ENCODE results near the gene WDPCP.

DNA sequence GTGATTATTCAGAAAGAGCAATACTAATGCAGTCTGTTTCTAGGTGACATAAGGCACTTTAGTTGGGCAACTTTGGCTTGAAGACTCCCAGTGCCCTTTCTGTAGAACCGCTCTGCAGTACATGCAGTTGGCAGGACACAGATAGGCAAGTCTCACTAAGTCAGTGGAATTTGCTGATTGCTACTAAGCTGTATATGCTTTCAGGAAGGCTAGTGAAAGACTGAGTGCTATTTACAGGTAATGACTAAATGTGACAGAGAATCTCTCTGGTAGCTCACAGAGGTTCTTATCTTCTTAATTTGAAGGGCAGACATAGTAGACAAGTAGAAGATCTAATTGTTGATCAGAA, 243.0 kb downstream of the WDPCP start:
- TF ChIP-seq, protein P1, sequence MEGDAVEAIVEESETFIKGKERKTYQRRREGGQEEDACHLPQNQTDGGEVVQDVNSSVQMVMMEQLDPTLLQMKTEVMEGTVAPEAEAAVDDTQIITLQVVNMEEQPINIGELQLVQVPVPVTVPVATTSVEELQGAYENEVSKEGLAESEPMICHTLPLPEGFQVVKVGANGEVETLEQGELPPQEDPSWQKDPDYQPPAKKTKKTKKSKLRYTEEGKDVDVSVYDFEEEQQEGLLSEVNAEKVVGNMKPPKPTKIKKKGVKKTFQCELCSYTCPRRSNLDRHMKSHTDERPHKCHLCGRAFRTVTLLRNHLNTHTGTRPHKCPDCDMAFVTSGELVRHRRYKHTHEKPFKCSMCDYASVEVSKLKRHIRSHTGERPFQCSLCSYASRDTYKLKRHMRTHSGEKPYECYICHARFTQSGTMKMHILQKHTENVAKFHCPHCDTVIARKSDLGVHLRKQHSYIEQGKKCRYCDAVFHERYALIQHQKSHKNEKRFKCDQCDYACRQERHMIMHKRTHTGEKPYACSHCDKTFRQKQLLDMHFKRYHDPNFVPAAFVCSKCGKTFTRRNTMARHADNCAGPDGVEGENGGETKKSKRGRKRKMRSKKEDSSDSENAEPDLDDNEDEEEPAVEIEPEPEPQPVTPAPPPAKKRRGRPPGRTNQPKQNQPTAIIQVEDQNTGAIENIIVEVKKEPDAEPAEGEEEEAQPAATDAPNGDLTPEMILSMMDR (IDR thresholded peaks at IDR 0.05) = no peak
- TF ChIP-seq POLR2A (IDR thresholded peaks at IDR 0.05) (no peak), POLR2AphosphoS5 (IDR thresholded peaks at IDR 0.05) (no peak)
